ENCODE measurements around the gene PDE5A.

The PDE5A gene

GRCh38 chr4:119579823-119580222 is 48.8 kb downstream of the PDE5A start:
- DNase-seq: no peak

GRCh38 chr4:119570401-119570800 is 58.2 kb downstream of the PDE5A start:
- no peak for DNase-seq

GRCh38 chr4:119564106-119564505 is 64.5 kb downstream of the PDE5A start:
- DNase-seq: no peak

- no peak for DNase-seq
Measured at GRCh38 chr4:119559044-119559647, 69.5 kb downstream of the PDE5A start.

GRCh38 chr4:119550857-119551532 is 77.6 kb downstream of the PDE5A start:
- DNase-seq: no peak

GRCh38 chr4:119549639-119550038 is 79.0 kb downstream of the PDE5A start:
- no peak for DNase-seq

- no peak for DNase-seq
Measured at GRCh38 chr4:119543779-119544178, 84.8 kb downstream of the PDE5A start.

- DNase-seq: no peak
Measured at GRCh38 chr4:119543187-119543586, 85.4 kb downstream of the PDE5A start.

GRCh38 chr4:119540249-119540648 is 88.4 kb downstream of the PDE5A start:
- no peak for DNase-seq

GRCh38 chr4:119537586-119537985 is 91.0 kb downstream of the PDE5A start:
- DNase-seq: no peak

GRCh38 chr4:119536572-119537528 is 91.8 kb downstream of the PDE5A start:
- no peak for DNase-seq

- DNase-seq: no peak
Measured at GRCh38 chr4:119532319-119532718, 96.3 kb downstream of the PDE5A start.

GRCh38 chr4:119529788-119530187 is 98.8 kb downstream of the PDE5A start:
- no peak for DNase-seq

- no peak for DNase-seq
Measured at GRCh38 chr4:119526786-119527550, 101.6 kb downstream of the PDE5A start.

- no peak for DNase-seq
Measured at GRCh38 chr4:119525771-119526712, 102.6 kb downstream of the PDE5A start.

- DNase-seq: no peak
Measured at GRCh38 chr4:119525005-119525749, 103.4 kb downstream of the PDE5A start.

- no peak for DNase-seq
Measured at GRCh38 chr4:119523399-119523798, 105.2 kb downstream of the PDE5A start.

GRCh38 chr4:119521268-119521667 is 107.3 kb downstream of the PDE5A start:
- DNase-seq: no peak

GRCh38 chr4:119518915-119519410 is 109.6 kb downstream of the PDE5A start:
- no peak for DNase-seq

- DNase-seq: no peak
Measured at GRCh38 chr4:119518230-119518892, 110.2 kb downstream of the PDE5A start.
